Ovary (tissue), 3 donors: ENCODE measurements around the gene ITPK1.

ENCODE experiments used
- POLR2A ChIP-seq: fragments of 450-650 bp; IDR thresholded peaks from one replicate; pipeline ENCODE4 v1.6.1; 2017; ENCODE audit warnings: antibody characterized with exemption, mild to moderate bottlenecking, moderate library complexity
- TF ChIP-seq, protein P1 (sequence below), 3 donors: fragments of 450-650 bp in 2 of 3; fragments of 200-600 bp in 1 of 3; IDR thresholded peaks; one replicate each; pipeline versions ENCODE4 v1.5.1 to v1.8.0; 2016 to 2022; ENCODE audit warnings: antibody characterized with exemption in 3 of 3, mild to moderate bottlenecking in 1 of 3
- donor health status: DM: no; HTN: no; CAD: no.

DNA sequence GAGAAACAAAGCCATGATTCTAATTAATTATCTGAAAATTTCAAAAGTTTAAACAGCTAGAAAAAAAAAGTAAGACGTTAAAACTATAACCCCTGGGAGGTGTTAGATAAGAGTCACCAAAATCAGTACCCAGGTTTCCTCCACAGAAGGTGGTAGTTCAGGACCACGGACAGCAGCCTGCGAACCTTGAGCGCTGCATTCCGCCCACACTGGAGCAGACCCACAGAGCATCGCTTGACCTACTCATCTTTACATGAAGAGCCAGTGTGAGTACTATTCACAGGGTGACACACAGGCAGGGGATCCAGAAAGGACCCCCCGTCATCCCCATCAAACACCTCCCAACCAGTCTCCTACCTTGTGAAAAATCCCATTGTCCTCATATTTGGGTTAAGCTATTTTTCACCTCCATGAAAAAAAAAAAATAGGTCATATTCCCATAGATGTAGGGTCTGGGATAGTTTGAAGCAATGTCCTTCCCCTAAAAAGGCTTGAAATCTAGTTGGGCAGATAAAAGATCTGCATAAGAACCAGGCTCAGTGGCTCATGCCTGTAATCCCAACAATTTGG is 201.6 kb downstream of the ITPK1 start:
- no peak for TF ChIP-seq POLR2A
- TF ChIP-seq, protein P1, sequence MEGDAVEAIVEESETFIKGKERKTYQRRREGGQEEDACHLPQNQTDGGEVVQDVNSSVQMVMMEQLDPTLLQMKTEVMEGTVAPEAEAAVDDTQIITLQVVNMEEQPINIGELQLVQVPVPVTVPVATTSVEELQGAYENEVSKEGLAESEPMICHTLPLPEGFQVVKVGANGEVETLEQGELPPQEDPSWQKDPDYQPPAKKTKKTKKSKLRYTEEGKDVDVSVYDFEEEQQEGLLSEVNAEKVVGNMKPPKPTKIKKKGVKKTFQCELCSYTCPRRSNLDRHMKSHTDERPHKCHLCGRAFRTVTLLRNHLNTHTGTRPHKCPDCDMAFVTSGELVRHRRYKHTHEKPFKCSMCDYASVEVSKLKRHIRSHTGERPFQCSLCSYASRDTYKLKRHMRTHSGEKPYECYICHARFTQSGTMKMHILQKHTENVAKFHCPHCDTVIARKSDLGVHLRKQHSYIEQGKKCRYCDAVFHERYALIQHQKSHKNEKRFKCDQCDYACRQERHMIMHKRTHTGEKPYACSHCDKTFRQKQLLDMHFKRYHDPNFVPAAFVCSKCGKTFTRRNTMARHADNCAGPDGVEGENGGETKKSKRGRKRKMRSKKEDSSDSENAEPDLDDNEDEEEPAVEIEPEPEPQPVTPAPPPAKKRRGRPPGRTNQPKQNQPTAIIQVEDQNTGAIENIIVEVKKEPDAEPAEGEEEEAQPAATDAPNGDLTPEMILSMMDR (IDR thresholded peaks at IDR 0.05), result no peak
